HepG2 (cell line): ENCODE data around the gene PDC. TPM values are rescaled to one million over a fixed set of nuclear protein-coding genes. Genes with fewer than 3 reads are reported as not detected.

ENCODE experiments used
- ATAC-seq: fragments of 200-7000 bp; cut with Tn5 transposase; 3 replicates; pipeline ENCODE4 v1.9.1; 2020; ENCODE audit warnings: mild to moderate bottlenecking, moderate library complexity
- BruUV-seq: library from RNA; stranded (reverse); fragments of 400-500 nt; replicated peaks from 2 replicates; lab custom pipeline; 2021; lab: Mats Ljungman, UMichigan
- CTCF ChIA-PET: fragments of 300-600 bp; formaldehyde crosslinking; extraction: SDS; loops from one replicate; lab custom pipeline; 2021; ENCODE audit warnings: low total read pairs, inconsistent platforms, low intra/inter-chr PET ratio; lab: Yijun Ruan, JAX
- POLR2A ChIA-PET: fragments of 350-600 bp; sonication (Branson Sonifier 250); formaldehyde crosslinking; loops from one replicate; lab custom pipeline; 2020; ENCODE audit warnings: antibody characterized with exemption, inconsistent platforms; lab: Yijun Ruan, JAX
- DNase-seq: peaks from one replicate; pipeline ENCODE4 v3.0.0-alpha.2; 2015; ENCODE audit warnings: low spot score
- FAIRE-seq: peaks from 3 replicates; lab custom pipeline; 2011; peaks lifted over from hg19 to GRCh38; lab: Jason Lieb, UNC
- H2AFZ ChIP-seq: one replicate; pipeline ENCODE4 v1.6.1; 2011; ENCODE audit warnings: low read length, inconsistent platforms
- H3K27ac ChIP-seq: fragments of 300-600 bp; 3 replicates; pipeline ENCODE4 v1.8.0; 2011; ENCODE audit warnings: mixed run types, mild to moderate bottlenecking, mixed read lengths, low read length, inconsistent platforms; ENCODE audit not compliant: insufficient read depth; ENCODE audit errors: extremely low read length
- H3K27me3 ChIP-seq, 2 experiments: fragments of 200-600 bp in 1 of 2; 2 replicates in 1 of 2; 3 replicates in 1 of 2; pipeline versions ENCODE4 v1.6.0 to v1.8.0; 2011; ENCODE audit warnings: low read length in 2 of 2, mild to moderate bottlenecking in 2 of 2, moderate library complexity in 2 of 2, inconsistent platforms in 1 of 2; ENCODE audit not compliant: insufficient read depth in 2 of 2, control insufficient read depth in 1 of 2
- H3K36me3 ChIP-seq, 2 experiments: fragments of 200-600 bp in 1 of 2; replicated peaks in 1 of 2; 2 replicates in 1 of 2; 3 replicates in 1 of 2; pipeline versions ENCODE4 v1.5.1 to v1.8.0; 2011; ENCODE audit warnings: low read length in 2 of 2, inconsistent platforms in 1 of 2; ENCODE audit not compliant: insufficient read depth in 2 of 2, control insufficient read depth in 1 of 2
- H3K4me1 ChIP-seq: 2 replicates; pipeline ENCODE4 v1.5.1; 2012; ENCODE audit warnings: low read length, inconsistent platforms; ENCODE audit not compliant: insufficient read depth
- H3K4me2 ChIP-seq: 2 replicates; pipeline ENCODE4 v1.6.0; 2011; ENCODE audit warnings: low read depth, low read length, inconsistent platforms
- H3K4me3 ChIP-seq, 3 experiments: fragments of 200-600 bp in 1 of 3; sonication (generic), shearing (Covaris generic) in 1 of 3; replicated peaks in 1 of 3; 2 replicates each; pipeline ENCODE4 v1.5.1; 2011 to 2016; ENCODE audit warnings: low read length in 3 of 3, inconsistent platforms in 2 of 3, low read depth in 2 of 3, mild to moderate bottlenecking in 2 of 3, control low read depth in 1 of 3, mixed read lengths in 1 of 3; ENCODE audit not compliant: insufficient read depth in 1 of 3
- H3K79me2 ChIP-seq: one replicate; pipeline ENCODE4 v1.6.1; 2011; ENCODE audit warnings: low read length, inconsistent platforms; ENCODE audit not compliant: insufficient read depth
- H3K9ac ChIP-seq: 2 replicates; pipeline ENCODE4 v1.6.0; 2011; ENCODE audit warnings: mild to moderate bottlenecking, low read depth, low read length, inconsistent platforms; ENCODE audit not compliant: insufficient read depth
- H3K9me3 ChIP-seq: 2 replicates; pipeline ENCODE4 v1.5.1; 2012; ENCODE audit warnings: mild to moderate bottlenecking, low read length
- H4K20me1 ChIP-seq: 2 replicates; pipeline ENCODE4 v1.6.0; 2011; ENCODE audit warnings: inconsistent platforms, mild to moderate bottlenecking, low read length, moderate library complexity; ENCODE audit not compliant: insufficient read depth
- CEBPB ChIP-seq: IDR thresholded peaks from 2 replicates; pipeline ENCODE4 v1.6.1; 2011; ENCODE audit warnings: low read depth, low read length, improper control_type of control experiment, borderline replicate concordance
- CREB3 ChIP-seq: sonication (generic); formaldehyde crosslinking; IDR thresholded peaks from 2 replicates; pipeline ENCODE4 v1.5.0; 2020; ENCODE audit warnings: missing genetic modification reagents
- GTF2F1 ChIP-seq: fragments of 150-350 bp; IDR thresholded peaks from 2 replicates; pipeline ENCODE4 v1.6.1; 2014; ENCODE audit warnings: low read length
- HCFC1 ChIP-seq: fragments of 150-350 bp; IDR thresholded peaks from 2 replicates; pipeline ENCODE4 v1.6.1; 2014; ENCODE audit warnings: low read depth, low read length
- MYPOP ChIP-seq: sonication (generic); formaldehyde crosslinking; IDR thresholded peaks from 2 replicates; pipeline ENCODE4 v1.8.1; 2023; ENCODE audit warnings: mild to moderate bottlenecking, moderate library complexity, missing genetic modification reagents
- SCMH1 ChIP-seq: sonication (generic); formaldehyde crosslinking; IDR thresholded peaks from 2 replicates; pipeline ENCODE4 v1.9.0; 2021; ENCODE audit warnings: missing genetic modification reagents, mild to moderate bottlenecking, borderline replicate concordance
- SIX4 ChIP-seq: sonication (generic); formaldehyde crosslinking; IDR thresholded peaks from 2 replicates; pipeline ENCODE4 v1.4.0; 2020; ENCODE audit warnings: missing genetic modification reagents
- ZBTB4 ChIP-seq: sonication (generic); formaldehyde crosslinking; IDR thresholded peaks from 2 replicates; pipeline ENCODE4 v1.4.0; 2020; ENCODE audit warnings: missing genetic modification reagents, mild to moderate bottlenecking, borderline replicate concordance
- ZMYM4 ChIP-seq: sonication (generic); formaldehyde crosslinking; IDR thresholded peaks from 2 replicates; pipeline ENCODE4 v1.8.1; 2023; ENCODE audit warnings: mild to moderate bottlenecking, missing genetic modification reagents
- ZNF337 ChIP-seq: sonication (generic); formaldehyde crosslinking; IDR thresholded peaks from 2 replicates; pipeline ENCODE4 v1.5.1; 2020; ENCODE audit warnings: missing genetic modification reagents, low read depth, mild to moderate bottlenecking, borderline replicate concordance
- ZNF431 ChIP-seq: sonication (generic); formaldehyde crosslinking; IDR thresholded peaks from 2 replicates; pipeline ENCODE4 v1.9.0; 2022; ENCODE audit warnings: missing genetic modification reagents, low read depth, mild to moderate bottlenecking, borderline replicate concordance
- ZNF616 ChIP-seq: sonication (generic); formaldehyde crosslinking; IDR thresholded peaks from 2 replicates; pipeline ENCODE4 v1.5.0; 2020; ENCODE audit warnings: low read depth, mild to moderate bottlenecking, missing genetic modification reagents
- WGBS: methylation state at CpG from one replicate; pipeline ENCODE4 v1.1.6; 2017; ENCODE audit warnings: low lambda C conversion rate; 5-methylcytosine and 5-hydroxymethylcytosine counted together
- in situ Hi-C: cut with HindIII; loops from 2 replicates; pipeline ENCODE4 v1.10.0; 2017; ENCODE audit warnings: low pct_unique_long_range_greater_than_20kb; ENCODE audit not compliant: extremely low pct_ligation_motif_present
- intact Hi-C: fragments of 100-400 bp; cut with micrococcal nuclease; formaldehyde crosslinking; loops from one replicate; pipeline ENCODE4 v1.10.0; 2022; ENCODE audit not compliant: unreplicated experiment
- polyA plus RNA-seq, 8 experiments: library from polyadenylated mRNA; depleted of rRNA in 3 of 8; stranded (reverse) in 7 of 8; unstranded in 1 of 8; fragments of >200 nt; fragmentation: Illumina TruSeq in 4 of 8; extraction: Trizol in 4 of 8; gene quantifications; 2 replicates each; pipeline versions ENCODE4 v1.2.1 to v1.2.3, GENCODE V29; 2011 to 2016; ENCODE audit warnings: low read depth in 4 of 8, missing spikeins in 1 of 8, mixed read lengths in 1 of 8; ENCODE audit not compliant: insufficient read depth in 1 of 8
- total RNA-seq, 5 experiments: library from RNA; depleted of rRNA; stranded (reverse); fragments of >200 nt; fragmentation: Illumina TruSeq; extraction: Trizol; gene quantifications; 2 replicates each; pipeline ENCODE4 v1.2.3, GENCODE V29; 2016; ENCODE audit warnings: low read depth in 1 of 5

Gene PDC
- total and polyA plus RNA-seq, 2 of the 13 experiments (the other 11 are each of a cell fraction or from before 2014, with no cell fraction given), result not detected

- H3K36me3 ChIP-seq, result no peaks in the 10 kb centered on the region
- ChIA-PET POLR2A (no interaction called here), CTCF (no interaction called here)
- in situ Hi-C loops, result no loop called here
- intact Hi-C loops, result no loop called here
- H3K4me3 ChIP-seq, result no peak overlapping the region
- no peak overlapping the region for H3K4me2 ChIP-seq
- DNase-seq, result no peak
- H2AFZ ChIP-seq, result no peak overlapping the region
- no peaks in the 10 kb centered on the region for H3K9me3 ChIP-seq
- no peaks in the 10 kb centered on the region for H4K20me1 ChIP-seq
- no peak overlapping the region for H3K9ac ChIP-seq
- BruUV-seq, result no TSS peak
- ATAC-seq, result no peak
- TF ChIP-seq CEBPB (peak; percentile 49; the same call in 1 of the 2 replicates), ZNF337 (CRISPR knock-in tag) (no peak), ZBTB4 (no peak), SIX4 (CRISPR knock-in tag) (no peak)
- no peaks in the 10 kb centered on the region; a peak in 1 of 5 replicates for H3K27me3 ChIP-seq
- no peak overlapping the region for H3K27ac ChIP-seq
- H3K79me2 ChIP-seq, result no peaks in the 10 kb centered on the region
- WGBS, result 59% methylated on average over 3 of the region's 3 CpGs
- no peaks in the 10 kb centered on the region for H3K4me1 ChIP-seq
- no peak for FAIRE-seq
Observed at GRCh38 chr1:186429017-186429416, 31.9 kb downstream of the PDC start.

- BruUV-seq, result no TSS peak
- 68% methylated on average over 3 of the region's 3 CpGs for WGBS
- H3K27ac ChIP-seq, result no peak overlapping the region
- no peak for DNase-seq
- intact Hi-C loops, result no loop called here
- FAIRE-seq, result no peak
- H3K36me3 ChIP-seq, result no peaks in the 10 kb centered on the region
- H4K20me1 ChIP-seq, result no peaks in the 10 kb centered on the region
- no peaks in the 10 kb centered on the region for H3K4me1 ChIP-seq
- ATAC-seq, result no peak
- H3K4me2 ChIP-seq, result no peak overlapping the region
- no peaks in the 10 kb centered on the region for H3K79me2 ChIP-seq
- no peak overlapping the region for H3K4me3 ChIP-seq
- no peak overlapping the region for H3K9ac ChIP-seq
- H3K9me3 ChIP-seq, result no peaks in the 10 kb centered on the region
- TF ChIP-seq CREB3 (CRISPR knock-in tag) (no peak), HCFC1 (no peak), MYPOP (CRISPR knock-in tag) (no peak), ZNF431 (CRISPR knock-in tag) (no peak), SCMH1 (CRISPR knock-in tag) (no peak), ZNF616 (no peak), GTF2F1 (no peak), ZMYM4 (CRISPR knock-in tag) (no peak)
- TF ChIP-seq, all 625 proteins: peak for 0
- ChIA-PET POLR2A (no interaction called here), CTCF (no interaction called here)
- in situ Hi-C loops, result no loop called here
- Histone ChIP-seq H3K27me3 (no peaks in the 10 kb centered on the region; a peak in 1 of 5 replicates), H2AFZ (no peak overlapping the region)
Observed at GRCh38 chr1:186426118-186426517, 34.8 kb downstream of the PDC start.
